HepG2 (cell line): ENCODE results near the gene CEP20. TPM values are rescaled to one million over a fixed set of nuclear protein-coding genes. Genes with fewer than 3 reads are reported as not detected.

Source experiments
- ATF7 ChIP-seq, 2 experiments: fragments of 450-650 bp in 1 of 2; sonication (generic) in 1 of 2; formaldehyde crosslinking in 1 of 2; IDR thresholded peaks; 2 replicates each; pipeline versions ENCODE4 v1.4.0 to v1.6.1; 2016 to 2020; ENCODE audit warnings: antibody characterized with exemption in 1 of 2, mild to moderate bottlenecking in 1 of 2, missing genetic modification reagents in 1 of 2
- CHD2 ChIP-seq: IDR thresholded peaks from 2 replicates; pipeline ENCODE4 v1.6.1; 2011; ENCODE audit warnings: low read depth, low read length, improper control_type of control experiment
- FOXK2 ChIP-seq: fragments of 450-650 bp; IDR thresholded peaks from 2 replicates; pipeline ENCODE4 v1.6.1; 2016
- MATR3 ChIP-seq: sonication (generic); formaldehyde crosslinking; IDR thresholded peaks from 2 replicates; pipeline ENCODE4 v1.4.0; 2020; ENCODE audit warnings: missing genetic modification reagents
- TBX3 ChIP-seq: fragments of 450-650 bp; IDR thresholded peaks from 2 replicates; pipeline ENCODE4 v1.6.1; 2017; ENCODE audit warnings: antibody characterized with exemption, mild to moderate bottlenecking, inconsistent platforms, borderline replicate concordance
- ZBTB7B ChIP-seq: sonication (generic); formaldehyde crosslinking; IDR thresholded peaks from 2 replicates; pipeline ENCODE4 v1.4.0; 2020; ENCODE audit warnings: missing genetic modification reagents
- ZFP62 ChIP-seq: sonication (generic); formaldehyde crosslinking; IDR thresholded peaks from 2 replicates; pipeline ENCODE4 v1.4.0; 2020; ENCODE audit warnings: missing genetic modification reagents
- ZNF121 ChIP-seq: sonication (generic); formaldehyde crosslinking; IDR thresholded peaks from 2 replicates; pipeline ENCODE4 v1.5.0; 2020; ENCODE audit warnings: mild to moderate bottlenecking, missing genetic modification reagents
- ZNF251 ChIP-seq: sonication (generic); formaldehyde crosslinking; IDR thresholded peaks from 2 replicates; pipeline ENCODE4 v1.9.0; 2021; ENCODE audit warnings: mild to moderate bottlenecking, missing genetic modification reagents
- polyA plus RNA-seq, 8 experiments: library from polyadenylated mRNA; depleted of rRNA in 3 of 8; stranded (reverse) in 7 of 8; unstranded in 1 of 8; fragments of >200 nt; fragmentation: Illumina TruSeq in 4 of 8; extraction: Trizol in 4 of 8; gene quantifications; 2 replicates each; pipeline versions ENCODE4 v1.2.1 to v1.2.3, GENCODE V29; 2011 to 2016; ENCODE audit warnings: low read depth in 4 of 8, missing spikeins in 1 of 8, mixed read lengths in 1 of 8; ENCODE audit not compliant: insufficient read depth in 1 of 8
- total RNA-seq, 5 experiments: library from RNA; depleted of rRNA; stranded (reverse); fragments of >200 nt; fragmentation: Illumina TruSeq; extraction: Trizol; gene quantifications; 2 replicates each; pipeline ENCODE4 v1.2.3, GENCODE V29; 2016; ENCODE audit warnings: low read depth in 1 of 5
- TF ChIP-seq, protein P1 (sequence below): sonication (generic); formaldehyde crosslinking; IDR thresholded peaks from 2 replicates; pipeline ENCODE4 v1.4.0; 2020; ENCODE audit warnings: mild to moderate bottlenecking, low read depth, missing genetic modification reagents
- TF ChIP-seq, protein P2 (sequence below): sonication (generic); formaldehyde crosslinking; IDR thresholded peaks from 2 replicates; pipeline ENCODE4 v1.4.0; 2020; ENCODE audit warnings: missing genetic modification reagents
- TF ChIP-seq, protein P3 (sequence below): sonication (generic); formaldehyde crosslinking; IDR thresholded peaks from 2 replicates; pipeline ENCODE4 v1.5.1; 2020; ENCODE audit warnings: missing genetic modification reagents, mild to moderate bottlenecking, borderline replicate concordance
- TF ChIP-seq, protein P4 (sequence below): sonication (generic); formaldehyde crosslinking; IDR thresholded peaks from 2 replicates; pipeline ENCODE4 v1.8.1; 2022; ENCODE audit warnings: low read depth, mild to moderate bottlenecking, missing genetic modification reagents
- TF ChIP-seq, protein P5 (sequence below): sonication (generic); formaldehyde crosslinking; IDR thresholded peaks from 2 replicates; pipeline ENCODE4 v1.8.1; 2023; ENCODE audit warnings: mild to moderate bottlenecking, missing genetic modification reagents

CEP20 gene
- total and polyA plus RNA-seq, 2 of the 13 experiments (the other 11 are each of a cell fraction or from before 2014, with no cell fraction given) = 53.0 to 54.1 TPM

DNA sequence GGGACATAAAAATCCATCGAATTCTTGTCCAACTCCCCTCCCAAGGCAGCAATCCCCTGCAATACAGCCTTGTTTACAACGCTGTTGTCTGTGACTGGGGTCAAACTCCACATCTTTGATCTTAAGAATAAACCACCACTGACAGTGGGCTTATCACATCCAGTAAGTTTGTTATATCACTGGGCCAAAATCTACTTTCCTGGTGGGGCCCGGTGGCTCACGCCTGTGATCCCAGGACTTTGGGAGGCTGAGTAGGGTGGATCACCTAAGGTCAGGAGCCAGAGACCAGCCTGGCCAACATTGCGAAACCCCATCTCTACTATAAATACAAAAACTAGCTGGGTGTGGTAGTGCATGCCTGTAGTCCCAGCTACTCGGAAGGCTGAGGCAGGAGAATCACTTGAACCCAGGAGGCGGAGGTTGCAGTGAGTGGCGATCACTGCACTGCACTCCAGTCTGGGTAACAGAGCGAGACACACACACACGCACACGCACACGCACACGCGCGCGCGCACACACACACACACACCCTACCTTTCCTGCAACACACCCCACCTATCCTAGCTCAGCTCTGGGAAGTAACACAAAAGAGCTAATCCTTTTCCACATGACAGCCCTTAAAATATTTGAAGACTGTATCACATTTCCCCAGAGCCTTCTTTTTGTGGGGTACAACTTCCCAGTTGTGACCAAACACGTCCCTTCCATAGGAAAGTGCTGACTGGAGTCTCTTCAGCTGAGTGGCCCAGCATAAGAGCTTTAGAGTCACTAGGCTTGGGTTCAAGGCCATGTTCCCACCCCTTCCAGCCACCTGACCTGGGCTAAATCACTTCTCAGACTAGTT lies 40.1 kb upstream of the CEP20 start (continued):
- TF ChIP-seq, protein P1, sequence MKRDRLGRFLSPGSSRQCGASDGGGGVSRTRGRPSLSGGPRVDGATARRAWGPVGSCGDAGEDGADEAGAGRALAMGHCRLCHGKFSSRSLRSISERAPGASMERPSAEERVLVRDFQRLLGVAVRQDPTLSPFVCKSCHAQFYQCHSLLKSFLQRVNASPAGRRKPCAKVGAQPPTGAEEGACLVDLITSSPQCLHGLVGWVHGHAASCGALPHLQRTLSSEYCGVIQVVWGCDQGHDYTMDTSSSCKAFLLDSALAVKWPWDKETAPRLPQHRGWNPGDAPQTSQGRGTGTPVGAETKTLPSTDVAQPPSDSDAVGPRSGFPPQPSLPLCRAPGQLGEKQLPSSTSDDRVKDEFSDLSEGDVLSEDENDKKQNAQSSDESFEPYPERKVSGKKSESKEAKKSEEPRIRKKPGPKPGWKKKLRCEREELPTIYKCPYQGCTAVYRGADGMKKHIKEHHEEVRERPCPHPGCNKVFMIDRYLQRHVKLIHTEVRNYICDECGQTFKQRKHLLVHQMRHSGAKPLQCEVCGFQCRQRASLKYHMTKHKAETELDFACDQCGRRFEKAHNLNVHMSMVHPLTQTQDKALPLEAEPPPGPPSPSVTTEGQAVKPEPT = no peak
- TF ChIP-seq TBX3 (no peak), ZNF251 (CRISPR knock-in tag) (no peak), ZNF121 (peak; percentile 93), MATR3 (CRISPR knock-in tag) (no peak), CHD2 (no peak), FOXK2 (no peak), ZBTB7B (CRISPR knock-in tag) (peak; percentile 64), ATF7 (IDR thresholded peaks at IDR 0.05) (no peak), ATF7 (CRISPR knock-in tag; IDR thresholded peaks at IDR 0.05) (no peak), ZFP62 (CRISPR knock-in tag) (no peak)
- TF ChIP-seq, protein P2, sequence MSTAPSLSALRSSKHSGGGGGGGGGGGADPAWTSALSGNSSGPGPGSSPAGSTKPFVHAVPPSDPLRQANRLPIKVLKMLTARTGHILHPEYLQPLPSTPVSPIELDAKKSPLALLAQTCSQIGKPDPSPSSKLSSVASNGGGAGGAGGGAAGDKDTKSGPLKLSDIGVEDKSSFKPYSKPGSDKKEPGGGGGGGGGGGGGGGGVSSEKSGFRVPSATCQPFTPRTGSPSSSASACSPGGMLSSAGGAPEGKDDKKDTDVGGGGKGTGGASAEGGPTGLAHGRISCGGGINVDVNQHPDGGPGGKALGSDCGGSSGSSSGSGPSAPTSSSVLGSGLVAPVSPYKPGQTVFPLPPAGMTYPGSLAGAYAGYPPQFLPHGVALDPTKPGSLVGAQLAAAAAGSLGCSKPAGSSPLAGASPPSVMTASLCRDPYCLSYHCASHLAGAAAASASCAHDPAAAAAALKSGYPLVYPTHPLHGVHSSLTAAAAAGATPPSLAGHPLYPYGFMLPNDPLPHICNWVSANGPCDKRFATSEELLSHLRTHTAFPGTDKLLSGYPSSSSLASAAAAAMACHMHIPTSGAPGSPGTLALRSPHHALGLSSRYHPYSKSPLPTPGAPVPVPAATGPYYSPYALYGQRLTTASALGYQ (CRISPR knock-in tag) = no peak
- TF ChIP-seq, protein P3, sequence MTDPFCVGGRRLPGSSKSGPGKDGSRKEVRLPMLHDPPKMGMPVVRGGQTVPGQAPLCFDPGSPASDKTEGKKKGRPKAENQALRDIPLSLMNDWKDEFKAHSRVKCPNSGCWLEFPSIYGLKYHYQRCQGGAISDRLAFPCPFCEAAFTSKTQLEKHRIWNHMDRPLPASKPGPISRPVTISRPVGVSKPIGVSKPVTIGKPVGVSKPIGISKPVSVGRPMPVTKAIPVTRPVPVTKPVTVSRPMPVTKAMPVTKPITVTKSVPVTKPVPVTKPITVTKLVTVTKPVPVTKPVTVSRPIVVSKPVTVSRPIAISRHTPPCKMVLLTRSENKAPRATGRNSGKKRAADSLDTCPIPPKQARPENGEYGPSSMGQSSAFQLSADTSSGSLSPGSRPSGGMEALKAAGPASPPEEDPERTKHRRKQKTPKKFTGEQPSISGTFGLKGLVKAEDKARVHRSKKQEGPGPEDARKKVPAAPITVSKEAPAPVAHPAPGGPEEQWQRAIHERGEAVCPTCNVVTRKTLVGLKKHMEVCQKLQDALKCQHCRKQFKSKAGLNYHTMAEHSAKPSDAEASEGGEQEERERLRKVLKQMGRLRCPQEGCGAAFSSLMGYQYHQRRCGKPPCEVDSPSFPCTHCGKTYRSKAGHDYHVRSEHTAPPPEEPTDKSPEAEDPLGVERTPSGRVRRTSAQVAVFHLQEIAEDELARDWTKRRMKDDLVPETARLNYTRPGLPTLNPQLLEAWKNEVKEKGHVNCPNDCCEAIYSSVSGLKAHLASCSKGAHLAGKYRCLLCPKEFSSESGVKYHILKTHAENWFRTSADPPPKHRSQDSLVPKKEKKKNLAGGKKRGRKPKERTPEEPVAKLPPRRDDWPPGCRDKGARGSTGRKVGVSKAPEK = no peak
- TF ChIP-seq, protein P4, sequence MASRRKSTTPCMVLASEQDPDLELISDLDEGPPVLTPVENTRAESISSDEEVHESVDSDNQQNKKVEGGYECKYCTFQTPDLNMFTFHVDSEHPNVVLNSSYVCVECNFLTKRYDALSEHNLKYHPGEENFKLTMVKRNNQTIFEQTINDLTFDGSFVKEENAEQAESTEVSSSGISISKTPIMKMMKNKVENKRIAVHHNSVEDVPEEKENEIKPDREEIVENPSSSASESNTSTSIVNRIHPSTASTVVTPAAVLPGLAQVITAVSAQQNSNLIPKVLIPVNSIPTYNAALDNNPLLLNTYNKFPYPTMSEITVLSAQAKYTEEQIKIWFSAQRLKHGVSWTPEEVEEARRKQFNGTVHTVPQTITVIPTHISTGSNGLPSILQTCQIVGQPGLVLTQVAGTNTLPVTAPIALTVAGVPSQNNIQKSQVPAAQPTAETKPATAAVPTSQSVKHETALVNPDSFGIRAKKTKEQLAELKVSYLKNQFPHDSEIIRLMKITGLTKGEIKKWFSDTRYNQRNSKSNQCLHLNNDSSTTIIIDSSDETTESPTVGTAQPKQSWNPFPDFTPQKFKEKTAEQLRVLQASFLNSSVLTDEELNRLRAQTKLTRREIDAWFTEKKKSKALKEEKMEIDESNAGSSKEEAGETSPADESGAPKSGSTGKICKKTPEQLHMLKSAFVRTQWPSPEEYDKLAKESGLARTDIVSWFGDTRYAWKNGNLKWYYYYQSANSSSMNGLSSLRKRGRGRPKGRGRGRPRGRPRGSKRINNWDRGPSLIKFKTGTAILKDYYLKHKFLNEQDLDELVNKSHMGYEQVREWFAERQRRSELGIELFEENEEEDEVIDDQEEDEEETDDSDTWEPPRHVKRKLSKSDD (CRISPR knock-in tag) = no peak
- TF ChIP-seq, protein P5, sequence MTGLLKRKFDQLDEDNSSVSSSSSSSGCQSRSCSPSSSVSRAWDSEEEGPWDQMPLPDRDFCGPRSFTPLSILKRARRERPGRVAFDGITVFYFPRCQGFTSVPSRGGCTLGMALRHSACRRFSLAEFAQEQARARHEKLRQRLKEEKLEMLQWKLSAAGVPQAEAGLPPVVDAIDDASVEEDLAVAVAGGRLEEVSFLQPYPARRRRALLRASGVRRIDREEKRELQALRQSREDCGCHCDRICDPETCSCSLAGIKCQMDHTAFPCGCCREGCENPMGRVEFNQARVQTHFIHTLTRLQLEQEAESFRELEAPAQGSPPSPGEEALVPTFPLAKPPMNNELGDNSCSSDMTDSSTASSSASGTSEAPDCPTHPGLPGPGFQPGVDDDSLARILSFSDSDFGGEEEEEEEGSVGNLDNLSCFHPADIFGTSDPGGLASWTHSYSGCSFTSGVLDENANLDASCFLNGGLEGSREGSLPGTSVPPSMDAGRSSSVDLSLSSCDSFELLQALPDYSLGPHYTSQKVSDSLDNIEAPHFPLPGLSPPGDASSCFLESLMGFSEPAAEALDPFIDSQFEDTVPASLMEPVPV (CRISPR knock-in tag) = no peak
